GM19351 (cell line): ENCODE data around the gene FAM107B.
"Not testable (repeated sequence)": the region's sequence is repeated elsewhere in the genome, so short reads cannot be mapped to it uniquely, and the experiment has no call there.

Experiments
- ATAC-seq: cut with Tn5 transposase; IDR thresholded peaks from one replicate; pipeline ENCODE4 v1.9.1; 2021; ENCODE audit warnings: mild to moderate bottlenecking, moderate library complexity; ENCODE audit not compliant: unreplicated experiment

FAM107B gene

GRCh38 chr10:14667280-14667679, 107.4 kb downstream of the FAM107B start:
- ATAC-seq: no peak

- ATAC-seq: no peak
Observed at GRCh38 chr10:14665865-14666857, 108.5 kb downstream of the FAM107B start.

GRCh38 chr10:14665304-14665703, 109.4 kb downstream of the FAM107B start:
- ATAC-seq: no peak

GRCh38 chr10:14664345-14664744, 110.4 kb downstream of the FAM107B start:
- no peak for ATAC-seq

- no peak for ATAC-seq
Observed at GRCh38 chr10:14661818-14662217, 112.9 kb downstream of the FAM107B start.

- ATAC-seq: no peak
Observed at GRCh38 chr10:14660831-14661230, 113.9 kb downstream of the FAM107B start.

GRCh38 chr10:14659626-14660196, 115.0 kb downstream of the FAM107B start:
- peak; percentile 87 for ATAC-seq

- ATAC-seq: not testable (repeated sequence)
Observed at GRCh38 chr10:14659137-14659536, 115.6 kb downstream of the FAM107B start.

- ATAC-seq: no peak
Observed at GRCh38 chr10:14658331-14659127, 116.2 kb downstream of the FAM107B start.

GRCh38 chr10:14656052-14656730, 118.5 kb downstream of the FAM107B start:
- no peak for ATAC-seq

GRCh38 chr10:14654821-14655382, 119.8 kb downstream of the FAM107B start:
- no peak for ATAC-seq

- ATAC-seq: peak; percentile 54
Observed at GRCh38 chr10:14653271-14654161, 121.2 kb downstream of the FAM107B start.

- no peak for ATAC-seq
Observed at GRCh38 chr10:14652816-14653215, 121.9 kb downstream of the FAM107B start.

GRCh38 chr10:14652067-14652466, 122.6 kb downstream of the FAM107B start:
- ATAC-seq: no peak

- ATAC-seq: no peak
Observed at GRCh38 chr10:14649739-14650138, 125.0 kb downstream of the FAM107B start.

- ATAC-seq: no peak
Observed at GRCh38 chr10:14648946-14649345, 125.8 kb downstream of the FAM107B start.

- peak; percentile 94 for ATAC-seq
Observed at GRCh38 chr10:14648005-14648765, 126.5 kb downstream of the FAM107B start.

- ATAC-seq: peak; percentile 27
Observed at GRCh38 chr10:14645239-14645960, 129.3 kb downstream of the FAM107B start.
